SIG-M5 treated with dmso at 0.1 percent for 504 hours (cell line): ENCODE results near the gene DHRS1.

Experiments used
- DNase-seq: peaks from one replicate; lab custom pipeline; 2025; ENCODE audit not compliant: unreplicated experiment; lab: John Stamatoyannopoulos, UW

The DHRS1 gene

DNA sequence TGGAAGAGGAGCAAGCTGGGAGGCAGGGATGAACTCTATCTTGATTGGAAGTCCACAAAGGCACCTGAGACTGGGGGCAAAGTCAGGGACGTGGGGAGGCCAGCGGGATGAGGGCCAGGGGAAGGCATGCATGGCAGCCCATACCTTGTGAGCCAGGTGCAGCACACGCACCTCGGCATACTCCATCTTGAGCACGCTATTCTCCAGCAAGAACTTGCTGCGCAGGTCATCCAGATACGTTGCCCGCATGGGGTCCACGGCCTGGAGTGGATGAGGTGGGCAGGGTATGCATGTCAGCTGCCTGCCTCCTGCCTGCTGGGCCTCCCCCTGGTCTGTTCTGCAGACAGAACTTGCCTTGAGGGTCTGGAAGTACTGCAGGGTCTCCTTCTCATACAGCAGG, 32.1 kb downstream of the DHRS1 start:
- DNase-seq: no peak

DNA sequence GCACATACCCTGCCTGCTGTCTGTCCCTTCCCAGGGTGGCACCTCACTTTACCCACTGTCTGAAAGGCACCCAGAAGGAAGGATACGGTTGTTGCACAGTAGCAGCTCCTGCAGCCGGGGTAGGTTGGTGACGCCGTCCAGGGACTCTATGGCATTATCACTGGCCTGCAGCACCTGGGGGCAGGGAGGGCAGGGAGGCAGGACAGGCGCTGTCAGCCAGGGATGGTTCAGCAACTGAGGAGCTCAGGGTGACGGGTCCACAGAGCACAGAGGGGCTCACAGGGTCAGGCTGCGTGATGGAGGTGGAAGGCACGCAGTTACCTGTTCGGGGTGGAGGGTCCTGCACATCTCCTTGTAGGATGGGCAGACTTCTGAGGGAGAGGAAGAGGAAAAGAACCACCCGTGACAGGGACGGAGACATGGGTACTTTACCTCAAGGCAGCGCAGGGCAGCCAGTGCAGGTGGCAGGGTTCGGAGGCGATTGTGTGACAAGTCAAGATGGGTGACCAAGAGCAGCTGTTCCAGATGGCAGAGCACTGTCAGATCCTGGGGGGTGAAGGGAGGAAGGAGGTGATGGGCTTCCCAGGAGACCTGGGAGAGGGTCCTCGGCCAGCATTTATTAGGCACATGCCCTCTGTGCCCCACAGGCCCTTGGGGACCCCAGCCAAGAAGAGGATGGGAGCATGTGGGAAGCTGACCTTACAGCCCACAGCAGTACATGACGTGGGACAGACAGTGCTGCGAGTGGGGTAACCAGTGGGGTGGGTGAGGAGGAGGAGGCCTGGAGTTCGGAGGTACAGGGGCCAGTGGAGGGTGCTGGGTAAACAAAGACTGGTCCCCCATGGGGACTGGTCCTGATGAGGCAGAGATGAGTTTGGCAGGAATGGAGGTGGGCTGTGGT, 33.0 kb downstream of the DHRS1 start:
- DNase-seq: no peak

DNA sequence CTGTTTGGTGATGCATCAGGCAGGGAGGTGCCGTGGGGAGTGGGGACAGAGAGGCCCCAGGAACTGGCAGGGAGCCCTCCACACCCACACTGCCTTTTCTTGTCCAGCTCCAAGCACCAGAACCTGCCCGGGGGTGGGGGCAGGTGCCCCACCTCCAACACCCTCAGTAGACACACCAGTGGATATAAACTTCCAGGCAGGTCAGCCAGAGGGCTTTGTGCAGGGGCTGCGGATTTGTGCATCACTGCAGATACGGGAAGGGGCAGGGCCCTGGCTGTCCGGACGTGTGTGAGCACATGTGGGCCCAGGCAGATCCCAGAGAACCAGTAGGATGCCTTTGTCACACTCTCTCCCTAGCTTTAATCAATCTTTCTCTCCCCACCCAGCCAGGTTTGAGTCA, 35.3 kb downstream of the DHRS1 start:
- DNase-seq: no peak

DNA sequence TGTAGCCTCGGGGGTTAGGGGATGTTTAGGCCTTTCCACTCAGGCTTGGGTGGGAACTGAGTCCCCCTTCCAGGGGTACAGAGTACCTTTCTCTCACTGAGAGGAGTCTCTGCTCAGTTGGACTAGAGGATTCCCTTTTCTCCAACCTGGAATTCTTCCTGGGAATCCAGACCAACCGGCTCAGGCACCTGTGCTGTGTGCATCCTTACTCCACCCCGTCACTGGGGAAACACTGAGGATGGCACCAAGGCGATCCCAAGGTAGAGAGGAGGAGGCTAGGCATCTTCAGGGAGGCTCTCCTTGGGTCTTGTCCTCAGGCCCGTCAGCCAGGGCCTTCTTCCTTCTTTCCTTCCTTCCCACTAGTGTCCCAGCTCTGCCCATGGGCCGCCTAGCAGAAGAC, 35.7 kb downstream of the DHRS1 start:
- no peak for DNase-seq

DNA sequence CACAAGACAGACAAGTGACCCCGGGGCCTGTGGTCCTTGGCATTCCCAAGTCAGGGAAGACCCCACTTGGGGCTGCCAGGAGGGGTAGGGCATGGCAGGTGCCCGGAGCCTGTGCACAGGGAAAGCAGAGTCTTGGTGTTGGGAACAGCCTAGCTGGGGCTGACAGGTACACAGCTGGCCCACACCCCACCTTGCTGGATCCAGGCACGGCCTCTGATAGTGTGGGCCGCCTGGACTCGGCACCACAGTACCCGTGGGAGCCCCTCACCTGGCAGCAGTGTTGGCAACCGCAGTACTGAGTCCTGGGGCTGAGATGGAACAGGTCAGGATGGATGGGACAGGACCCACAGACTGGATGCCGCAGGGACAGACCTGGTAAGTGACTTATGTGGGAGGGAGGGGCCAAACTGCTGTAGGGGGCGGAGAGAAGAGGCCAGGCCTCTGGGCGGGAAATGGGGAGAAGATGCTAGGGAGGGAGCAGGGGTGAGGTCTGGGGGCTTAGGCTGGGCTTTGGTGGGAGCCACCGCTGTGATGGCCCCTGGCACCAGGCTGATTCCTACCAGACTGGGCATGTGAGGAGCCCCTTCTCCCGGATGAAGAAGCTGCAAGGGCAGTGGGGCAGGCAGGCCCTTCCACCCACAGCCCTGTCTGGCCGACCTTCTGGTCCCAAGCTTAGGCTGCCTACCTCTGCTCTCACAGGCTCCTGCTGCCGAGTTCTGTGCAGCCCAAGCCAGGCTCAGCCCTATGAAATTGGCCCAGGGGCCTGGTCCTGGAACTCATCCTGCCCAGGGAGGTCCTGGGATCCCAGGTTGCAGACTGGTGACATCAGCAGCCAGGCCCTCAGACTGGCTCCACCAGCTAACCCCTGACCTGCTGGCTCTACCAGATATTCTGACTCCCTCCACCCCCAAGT, 36.5 kb downstream of the DHRS1 start, which contains the start of gene TGM1:
Gene TGM1, minus strand, starts transcription at position 357 of the 913 bp plus-strand sequence. CDS start 825 bp downstream, outside the sequence.
- DNase-seq: no peak

DNA sequence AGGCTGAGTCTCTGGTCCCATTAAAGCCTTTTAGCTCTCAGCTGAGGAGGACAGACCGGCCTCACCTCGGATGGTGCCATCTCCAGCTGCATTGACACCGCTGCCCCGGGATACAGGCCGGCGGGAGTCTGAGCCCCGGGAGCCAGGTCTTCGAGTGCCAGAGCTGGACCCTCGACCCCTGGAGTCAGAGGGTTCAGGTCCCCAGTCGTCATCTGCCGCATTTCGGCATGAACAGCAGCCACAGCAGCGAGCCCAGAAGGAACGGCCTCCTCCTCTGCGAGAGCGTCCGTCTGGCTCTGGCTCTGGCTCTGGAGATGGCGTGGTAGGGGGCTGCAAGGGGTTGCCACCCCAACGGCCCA, 37.6 kb downstream of the DHRS1 start:
- DNase-seq: no peak

DNA sequence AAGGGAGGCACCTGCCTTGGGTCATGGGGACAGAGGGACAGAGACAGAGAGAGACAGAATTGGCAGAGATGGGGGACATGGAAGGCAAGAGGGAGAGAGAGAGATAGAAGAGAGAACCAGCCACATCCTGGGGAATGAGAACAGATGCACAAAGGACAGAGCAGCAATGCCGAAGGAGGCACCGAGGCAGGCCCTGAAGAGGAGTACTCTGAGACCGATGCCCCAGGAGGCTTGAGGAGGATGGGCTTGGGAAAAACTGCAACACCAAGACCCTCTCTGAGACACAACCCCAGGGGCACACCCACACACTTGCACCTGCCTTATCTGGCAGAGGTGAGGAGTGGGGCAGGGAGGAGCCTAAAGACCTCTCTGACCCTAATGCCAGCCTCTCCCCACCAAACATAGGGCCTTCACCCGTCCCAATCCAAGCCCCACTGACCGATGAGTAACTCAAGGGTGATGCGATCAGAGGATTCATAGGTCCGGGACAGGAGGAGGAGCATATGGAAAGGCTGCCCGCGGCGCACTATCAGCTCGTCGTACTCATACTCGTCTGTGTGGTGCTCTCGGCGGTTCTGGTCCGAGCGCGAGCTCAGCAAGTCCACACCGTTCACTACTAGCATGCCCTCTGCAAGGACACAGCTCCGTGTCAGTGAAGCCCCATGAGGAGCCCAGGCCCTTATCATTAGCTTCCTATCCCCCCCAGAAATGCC, 38.2 kb downstream of the DHRS1 start:
- no peak for DNase-seq

DNA sequence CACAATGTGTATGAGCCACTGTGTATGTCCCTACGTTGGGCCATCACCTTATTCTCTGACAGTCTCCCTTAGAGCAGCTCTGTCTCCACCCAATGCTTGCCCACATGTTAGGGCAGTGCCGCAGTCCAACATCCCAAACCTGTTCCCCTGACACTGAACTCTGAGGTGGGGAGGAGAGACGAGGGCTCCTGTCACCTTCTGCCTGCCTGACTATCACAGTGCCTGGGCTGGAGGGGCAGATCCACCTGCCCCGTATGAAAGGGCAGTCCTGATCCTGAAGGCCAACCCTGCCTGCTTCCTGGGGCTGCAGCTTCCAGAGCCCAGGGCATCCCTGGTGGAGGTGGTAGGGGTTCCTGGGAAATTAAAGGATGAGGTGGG, 38.8 kb downstream of the DHRS1 start:
- no peak for DNase-seq

DNA sequence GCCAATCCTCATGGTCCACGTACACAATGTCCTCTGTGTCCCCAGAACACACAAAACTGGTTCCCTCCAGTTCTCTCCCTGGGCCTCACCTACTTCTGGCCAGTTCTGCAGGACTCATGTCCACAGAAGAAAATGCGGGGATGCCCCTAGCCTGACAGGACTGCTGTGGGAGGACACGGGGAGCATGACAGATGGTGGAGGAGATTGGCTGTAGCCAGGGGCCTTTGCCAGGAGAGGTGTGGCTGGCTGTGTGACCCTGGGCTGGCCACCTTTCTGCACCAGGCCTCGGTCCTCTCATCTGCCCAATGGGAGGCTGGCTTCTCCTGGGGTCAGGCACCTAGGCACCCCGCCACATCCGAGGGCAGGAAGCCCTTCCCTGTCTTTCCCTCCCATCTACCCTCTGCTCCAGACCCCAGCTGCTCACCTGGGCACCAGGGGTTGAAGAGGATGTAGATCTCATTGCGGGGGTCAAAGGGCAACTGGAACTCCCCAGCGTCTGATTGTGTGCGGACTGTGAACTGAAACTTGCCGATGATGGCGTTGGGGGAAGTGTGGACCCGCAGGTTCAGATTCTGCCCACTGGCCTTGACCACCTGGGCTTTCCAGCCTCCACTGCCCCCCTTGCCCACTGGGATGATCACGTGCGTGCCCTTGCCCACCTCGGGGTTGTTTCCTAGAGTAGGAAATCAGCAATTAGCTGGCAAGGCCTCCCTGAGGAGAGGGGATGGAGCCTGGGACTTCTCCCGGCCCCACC, 39.4 kb downstream of the DHRS1 start:
- DNase-seq: no peak

DNA sequence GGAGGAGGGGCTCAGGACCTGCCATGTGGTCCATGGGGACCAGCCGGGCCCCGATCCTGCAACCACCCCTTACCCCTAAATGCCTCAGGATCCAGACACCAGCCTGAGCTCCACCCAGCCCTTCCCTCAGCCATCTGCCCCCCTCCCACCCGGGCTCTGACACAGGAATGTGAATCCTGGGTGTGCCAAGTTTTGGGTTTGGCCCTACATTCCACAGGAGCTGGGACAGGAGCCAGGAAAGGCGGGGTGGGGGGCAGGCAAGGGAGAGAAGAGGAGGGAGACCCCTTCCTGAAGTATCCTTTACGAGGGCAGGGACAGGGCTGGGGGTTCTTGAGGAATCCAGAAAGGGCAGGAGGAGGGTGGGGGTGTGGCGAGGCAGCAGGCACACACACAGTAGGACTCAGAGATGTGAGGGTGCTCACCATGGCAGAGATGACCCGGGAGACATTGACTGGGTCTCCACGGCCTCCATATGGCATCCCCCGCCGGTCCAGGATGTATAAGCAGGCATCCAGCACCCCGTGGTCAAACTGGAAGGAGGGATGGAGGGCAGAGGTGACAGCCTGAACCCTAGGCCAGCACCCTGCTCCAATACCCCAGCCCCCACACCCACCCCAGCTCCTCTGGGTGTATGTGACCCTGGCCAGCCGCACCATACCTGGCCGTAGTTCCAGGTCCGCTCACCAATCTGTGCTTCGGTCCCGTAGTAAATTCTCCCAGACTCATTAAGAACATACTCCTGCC, 40.1 kb downstream of the DHRS1 start:
- DNase-seq: no peak

DNA sequence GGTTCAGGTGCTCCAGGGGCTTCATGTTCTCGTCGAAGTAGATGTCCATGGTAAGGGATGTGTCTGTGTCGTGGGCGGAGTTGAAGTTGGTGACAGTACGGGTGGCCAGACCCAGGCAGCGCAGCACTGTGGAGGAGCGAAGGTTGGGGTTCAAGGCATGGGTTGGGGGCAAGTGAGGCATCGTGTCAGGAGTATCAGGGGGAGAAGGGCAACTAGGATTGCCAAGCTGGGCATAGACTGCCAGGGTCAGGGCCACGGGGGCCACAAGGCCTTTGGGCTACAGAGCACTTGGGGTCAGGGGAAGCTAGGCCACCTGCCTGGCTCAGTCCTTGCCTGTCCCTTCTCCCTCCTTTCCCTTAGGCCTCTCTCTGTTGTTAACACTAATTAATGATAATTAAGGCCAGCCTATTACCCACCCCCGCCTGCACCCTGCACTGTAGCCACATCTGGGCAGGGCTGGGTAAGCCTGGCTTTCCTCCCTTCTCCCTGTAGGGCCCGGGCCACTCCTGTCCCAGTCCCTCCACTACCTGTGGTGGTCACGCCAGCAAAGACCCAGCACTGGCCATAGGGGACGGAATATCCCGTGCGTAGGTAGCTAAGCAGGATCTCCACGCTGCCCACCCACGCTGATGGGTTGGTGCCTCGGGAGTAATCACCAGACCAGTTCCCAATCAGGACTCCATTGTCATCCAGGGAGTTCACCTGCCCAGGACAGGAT, 40.9 kb downstream of the DHRS1 start:
- DNase-seq: no peak

DNA sequence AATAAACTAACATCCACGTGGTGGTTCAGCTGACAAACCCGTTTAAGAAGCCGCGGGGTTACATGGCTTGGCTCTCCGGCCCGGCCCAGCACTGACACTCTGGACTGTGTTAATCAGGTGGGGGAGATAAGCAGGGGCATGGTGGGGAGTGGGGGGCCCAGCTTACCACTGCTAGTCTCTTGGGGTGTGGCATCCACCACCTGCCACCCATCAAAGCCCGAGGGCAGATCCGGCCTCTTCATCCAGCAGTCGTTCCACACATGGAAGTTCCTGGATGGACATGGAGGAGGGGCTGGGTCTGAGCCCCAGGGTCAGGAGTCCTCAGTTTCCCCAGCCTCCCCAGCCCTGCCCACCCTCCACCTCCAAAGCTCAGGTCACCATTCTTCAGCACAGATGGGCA, 41.5 kb downstream of the DHRS1 start:
- DNase-seq: no peak

DNA sequence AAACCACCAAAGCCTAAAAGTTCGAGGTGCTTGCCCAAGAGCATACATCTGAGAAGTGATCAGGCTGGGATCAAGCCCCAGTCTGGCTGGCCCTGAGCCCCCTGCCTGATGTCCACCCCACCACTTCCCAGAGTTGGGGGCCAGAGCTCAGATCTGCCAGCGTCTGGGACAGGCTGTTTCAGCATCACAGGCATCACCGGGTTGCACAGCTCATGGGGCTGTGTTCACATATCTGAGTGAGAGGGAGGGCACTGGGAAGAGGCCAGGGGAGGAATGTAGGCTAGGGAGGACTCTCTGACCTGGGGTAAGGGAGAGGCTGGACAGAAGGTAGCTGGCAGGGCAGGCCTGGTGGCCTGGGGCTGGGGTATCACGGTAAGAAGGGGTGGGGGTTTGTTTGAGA, 42.6 kb downstream of the DHRS1 start:
- no peak for DNase-seq

DNA sequence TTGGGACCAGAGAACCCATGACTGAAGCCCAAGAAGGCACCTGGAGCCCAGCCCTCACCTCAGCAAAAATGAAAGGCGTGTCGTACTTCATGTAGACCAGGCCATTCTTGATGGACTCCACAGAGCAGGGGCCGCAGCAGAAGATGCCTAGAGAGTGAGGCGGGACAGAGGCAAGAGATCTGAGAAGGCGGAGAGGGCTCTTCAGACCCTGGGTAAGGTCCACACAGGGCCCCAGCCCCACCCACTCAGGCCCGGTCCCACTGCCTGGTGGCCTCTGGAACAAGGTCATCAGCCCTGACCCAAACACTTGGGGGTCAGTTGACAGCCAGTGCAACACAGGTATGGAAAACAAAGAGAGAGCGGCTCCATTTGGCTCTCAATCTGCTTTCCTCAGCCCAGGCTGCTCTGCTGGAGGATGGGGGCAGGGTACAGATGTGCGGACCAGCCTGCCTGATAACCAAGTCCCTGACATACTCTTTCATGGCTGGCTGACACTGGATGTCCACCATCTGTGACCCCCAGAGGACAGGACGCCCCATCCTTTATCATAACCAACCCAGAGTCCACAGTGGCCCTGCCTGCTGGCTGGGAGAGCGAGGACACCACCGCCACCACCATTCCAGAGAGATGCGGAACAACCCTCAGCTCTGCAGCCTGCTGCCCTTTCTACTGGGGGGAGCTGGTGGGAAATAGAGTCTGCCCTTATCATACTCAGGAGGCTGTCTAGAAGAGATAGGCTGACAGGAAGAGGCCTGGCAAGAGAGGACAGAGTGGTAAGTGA, 43.5 kb downstream of the DHRS1 start:
- DNase-seq: no peak

DNA sequence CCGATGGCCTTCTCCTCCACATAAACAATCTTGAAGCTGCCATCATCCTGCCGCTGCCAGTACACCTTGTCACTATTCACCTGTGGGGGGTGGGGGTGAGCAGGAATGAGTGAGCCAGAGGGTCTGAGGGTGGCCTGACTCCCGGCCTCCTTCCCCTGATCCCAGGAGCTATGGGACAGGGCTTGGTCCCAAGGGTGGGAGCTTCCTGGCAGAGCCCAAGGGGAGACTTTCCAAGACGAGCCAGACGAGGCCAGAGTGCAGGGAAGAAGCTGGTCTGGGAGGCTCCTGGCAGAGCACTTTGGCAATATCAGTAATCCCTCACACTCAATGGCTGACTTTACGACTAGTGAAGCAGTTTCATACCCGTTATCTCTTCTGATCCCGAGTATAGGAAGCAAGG, 44.1 kb downstream of the DHRS1 start:
- no peak for DNase-seq

DNA sequence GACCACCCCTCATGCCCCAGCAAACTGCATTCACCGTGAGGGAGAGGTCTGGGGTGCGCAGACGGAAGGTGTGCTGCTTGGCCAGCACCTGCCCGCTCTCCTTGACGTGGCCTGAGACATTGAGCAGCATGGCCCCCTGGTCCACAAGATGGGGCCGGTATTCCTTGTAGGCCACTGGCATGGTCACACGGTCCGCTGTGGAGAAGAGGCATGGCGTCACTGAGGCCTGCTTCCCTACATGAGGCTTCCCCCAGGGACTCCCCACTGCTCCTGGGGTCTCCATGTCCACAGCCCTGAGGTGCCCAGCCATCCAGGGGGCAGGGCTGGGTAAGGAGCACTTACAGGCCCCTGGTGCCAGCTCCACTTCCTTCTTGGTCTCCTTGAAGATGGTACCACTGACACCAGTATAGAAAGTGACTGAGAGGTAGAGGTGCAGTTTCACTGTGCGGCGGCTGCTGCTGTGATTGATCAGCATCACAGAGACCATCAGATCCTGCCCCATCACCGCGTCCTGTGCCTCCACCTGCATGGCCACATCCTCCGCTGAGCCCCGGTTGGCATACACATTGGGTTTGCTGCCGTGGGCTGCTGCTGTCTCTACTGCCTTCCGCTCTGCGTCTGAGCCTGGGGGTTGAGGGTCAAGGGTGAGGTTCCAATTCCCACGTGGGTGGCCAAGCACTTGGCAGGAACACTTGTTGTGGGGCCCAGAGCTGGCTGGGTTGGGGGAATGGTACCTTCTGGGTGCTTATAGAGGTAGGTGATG, 44.8 kb downstream of the DHRS1 start:
- DNase-seq: no peak

DNA sequence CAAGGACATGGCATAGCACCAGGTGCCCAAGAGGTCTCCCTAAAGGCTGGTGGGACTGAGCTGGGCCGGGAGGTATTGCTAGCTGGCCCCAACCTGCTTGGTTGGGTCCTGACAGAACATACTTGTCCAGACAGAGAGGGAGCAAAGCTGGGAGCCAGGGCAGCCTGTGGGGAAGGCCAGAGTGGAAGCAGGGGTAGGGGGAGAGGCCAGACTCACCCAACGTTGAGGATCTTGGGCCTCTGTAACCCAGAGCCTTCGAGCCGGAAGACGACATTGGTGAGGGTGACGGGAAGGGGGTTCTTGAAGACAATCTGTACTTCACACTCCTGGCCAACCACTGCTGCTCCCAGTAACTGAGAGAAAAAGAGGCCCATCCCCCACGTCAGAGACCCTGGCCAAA, 45.6 kb downstream of the DHRS1 start:
- DNase-seq: no peak
